HepG2 (cell line): ENCODE results near the gene APOC3.

ENCODE experiments used
- PHF20 ChIP-seq: sonication (generic); formaldehyde crosslinking; IDR thresholded peaks from 2 replicates; pipeline ENCODE4 v1.5.0; 2020; ENCODE audit warnings: mild to moderate bottlenecking, missing genetic modification reagents
- SP2 ChIP-seq: sonication (generic); formaldehyde crosslinking; IDR thresholded peaks from 2 replicates; pipeline ENCODE4 v1.5.1; 2020; ENCODE audit warnings: mild to moderate bottlenecking, missing genetic modification reagents
- ZBTB7B ChIP-seq: sonication (generic); formaldehyde crosslinking; IDR thresholded peaks from 2 replicates; pipeline ENCODE4 v1.4.0; 2020; ENCODE audit warnings: missing genetic modification reagents
- TF ChIP-seq, protein P1 (sequence below): sonication (generic); formaldehyde crosslinking; IDR thresholded peaks from 2 replicates; pipeline ENCODE4 v1.8.0; 2022; ENCODE audit warnings: mild to moderate bottlenecking, missing genetic modification reagents, borderline replicate concordance

DNA sequence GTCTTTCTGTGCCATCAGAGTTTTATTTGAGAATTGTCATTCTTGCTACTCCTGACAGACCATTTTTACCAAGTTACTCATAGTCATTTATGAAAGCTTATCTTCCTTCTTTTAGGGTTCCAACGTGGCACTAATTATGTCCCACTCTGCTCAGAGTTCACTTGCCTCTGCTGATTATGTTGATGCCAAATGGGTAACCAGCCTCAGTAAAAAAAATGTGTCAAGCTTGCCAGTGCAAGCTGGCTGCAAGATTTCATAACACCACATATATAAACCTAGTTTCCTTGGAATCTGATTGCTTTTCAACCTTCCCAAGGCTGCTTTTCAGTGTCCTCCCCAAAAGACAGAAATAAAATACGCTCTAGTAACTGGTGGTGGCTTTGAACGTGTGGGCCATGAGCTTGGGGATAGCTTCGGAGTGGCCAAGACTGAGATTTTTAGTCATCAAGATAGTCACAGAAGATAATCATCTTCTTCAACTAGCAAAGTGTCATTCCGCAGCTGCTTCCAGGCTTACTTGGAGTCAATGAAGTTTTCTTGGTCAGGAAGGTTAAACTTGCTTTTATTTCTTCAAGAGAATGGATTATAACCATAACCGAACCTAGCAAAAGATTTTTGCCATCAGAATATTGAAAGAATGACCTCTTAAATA is 37.2 kb downstream of the APOC3 start:
- no peak for TF ChIP-seq ZBTB7B
- TF ChIP-seq, protein P1, sequence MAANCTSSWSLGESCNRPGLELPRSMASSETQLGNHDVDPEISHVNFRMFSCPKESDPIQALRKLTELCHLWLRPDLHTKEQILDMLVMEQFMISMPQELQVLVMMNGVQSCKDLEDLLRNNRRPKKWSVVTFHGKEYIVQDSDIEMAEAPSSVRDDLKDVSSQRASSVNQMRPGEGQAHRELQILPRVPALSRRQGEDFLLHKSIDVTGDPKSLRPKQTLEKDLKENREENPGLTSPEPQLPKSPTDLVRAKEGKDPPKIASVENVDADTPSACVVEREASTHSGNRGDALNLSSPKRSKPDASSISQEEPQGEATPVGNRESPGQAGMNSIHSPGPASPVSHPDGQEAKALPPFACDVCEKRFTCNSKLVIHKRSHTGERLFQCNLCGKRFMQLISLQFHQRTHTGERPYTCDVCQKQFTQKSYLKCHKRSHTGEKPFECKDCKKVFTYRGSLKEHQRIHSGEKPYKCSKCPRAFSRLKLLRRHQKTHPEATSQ (CRISPR knock-in tag): no peak
- no peak for TF ChIP-seq PHF20 (CRISPR knock-in tag)
- no peak for TF ChIP-seq SP2 (CRISPR knock-in tag)
